ENCODE results near the gene SRRT. TPM values are rescaled to one million over a fixed set of nuclear protein-coding genes. Genes with fewer than 3 reads are reported as not detected.
A peak's percentile ranks its signal among the peaks of the same experiment; 100 is the strongest.

Gene SRRT
- total and polyA plus RNA-seq, 2 of the 4 experiments (the other 2 are of a cell fraction): 41.4 to 93.5 TPM

DNA sequence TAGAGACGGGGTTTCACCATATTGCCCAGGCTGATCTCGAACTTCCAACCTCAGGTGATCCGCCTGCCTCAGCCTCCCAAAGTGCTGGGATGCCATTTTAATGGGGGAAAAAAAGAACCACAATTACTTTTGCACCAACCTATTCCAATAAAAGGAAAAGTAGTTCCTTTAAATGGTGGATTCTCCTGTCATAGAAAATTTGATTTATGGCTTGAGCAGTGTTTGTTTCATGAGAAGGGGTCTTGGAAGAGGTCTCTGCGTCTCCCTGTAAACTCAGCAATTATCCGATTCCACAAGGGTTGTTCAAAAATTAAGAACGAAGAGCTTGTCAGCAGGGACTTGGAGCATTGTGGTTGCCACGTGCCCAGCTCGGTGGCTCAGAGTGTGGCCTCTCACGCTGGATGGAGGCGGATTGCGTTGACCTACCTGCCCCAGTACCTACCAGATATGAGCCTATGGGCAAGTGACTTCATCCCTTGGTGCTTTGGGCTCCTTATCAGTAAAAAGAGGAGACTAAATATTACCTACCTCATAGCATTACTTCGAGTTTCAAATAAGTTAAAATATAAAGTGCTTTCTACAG lies 10.5 kb upstream of the SRRT start:
- peaks cover 4% of the 10 kb centered on the region; the same call in 1 of the 2 replicates for H3K9me1 ChIP-seq (ENCODE audit: insufficient read depth, low read length)
- WGBS, 2 experiments (ENCODE audit: extremely low coverage in 2 of 2, insufficient read length in 1 of 2): 100% methylated on average over 3 of the region's 12 CpGs; no CpG with 5 or more reads in 1 of the 2 experiments
- ChIA-PET CTCF (no interaction called here), POLR2A (ENCODE audit: unreplicated experiment) (no interaction called here)
- no peaks in the 10 kb centered on the region for H3K27me3 ChIP-seq (ENCODE audit: control insufficient read depth, insufficient read depth, low read length)
- H2AK5ac ChIP-seq (ENCODE audit: low read depth, low read length): peak overlapping the region; percentile 60; the same call in 1 of the 2 replicates
- in situ Hi-C loops (cut with MboI; ENCODE audit: low sequenced_read_pairs): loop anchor here (25.0 kb wide), 2 partner anchors 277 to 402 kb away; partner anchors contain the start of genes FBXO24, LRCH4 and SPACDR
- no TSS peak for BruUV-seq (replicated peaks)
- intact Hi-C loops (cut with micrococcal nuclease): no loop called here
- peaks cover 18% of the 10 kb centered on the region for H3K4me1 ChIP-seq (ENCODE audit: control insufficient read depth, insufficient read depth, low read length)
- no peak overlapping the region for H4K8ac ChIP-seq (ENCODE audit: low read depth in 2 of 2, low read length in 2 of 2)
- TF ChIP-seq POLR2A (IDR thresholded peaks at IDR 0.05; ENCODE audit: low read depth, low read length): no peak
- TF ChIP-seq CHD1 (IDR thresholded peaks at IDR 0.05; ENCODE audit: low read depth, low read length): no peak
- TF ChIP-seq, protein P1, sequence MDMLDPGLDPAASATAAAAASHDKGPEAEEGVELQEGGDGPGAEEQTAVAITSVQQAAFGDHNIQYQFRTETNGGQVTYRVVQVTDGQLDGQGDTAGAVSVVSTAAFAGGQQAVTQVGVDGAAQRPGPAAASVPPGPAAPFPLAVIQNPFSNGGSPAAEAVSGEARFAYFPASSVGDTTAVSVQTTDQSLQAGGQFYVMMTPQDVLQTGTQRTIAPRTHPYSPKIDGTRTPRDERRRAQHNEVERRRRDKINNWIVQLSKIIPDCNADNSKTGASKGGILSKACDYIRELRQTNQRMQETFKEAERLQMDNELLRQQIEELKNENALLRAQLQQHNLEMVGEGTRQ (IDR thresholded peaks at IDR 0.05; ENCODE audit: low read depth, low read length): no peak
- no peak for TF ChIP-seq NFE2L2 (IDR thresholded peaks at IDR 0.05; ENCODE audit: low read depth, low read length)
- no peak overlapping the region for H3K27ac ChIP-seq (ENCODE audit: insufficient read depth, low read length)
- no peak overlapping the region for H3K9ac ChIP-seq (ENCODE audit: low read depth, low read length)
- no peak overlapping the region for H4K91ac ChIP-seq (ENCODE audit: insufficient read depth, low read depth, low read length)
- no peak overlapping the region for H3K18ac ChIP-seq (ENCODE audit: low read depth, low read length)
- no peak overlapping the region for H3K4me2 ChIP-seq (ENCODE audit: low read depth, low read length)
- H4K5ac ChIP-seq (ENCODE audit: low read depth, low read length): no peak overlapping the region
- peaks cover 6 to 33% of the 10 kb centered on the region in 2 experiments for H3K79me1 ChIP-seq (ENCODE audit: low read depth in 1 of 2, low read length in 2 of 2)
- H3K36me3 ChIP-seq (ENCODE audit: control insufficient read depth, insufficient read depth, low read length): peaks cover 26% of the 10 kb centered on the region
- H2AFZ ChIP-seq (replicated peaks; ENCODE audit: low read length, poor library complexity): no peak overlapping the region
- no peak overlapping the region for H3K23ac ChIP-seq (ENCODE audit: low read depth, low read length)
- H2BK20ac ChIP-seq (ENCODE audit: low read depth, low read length): no peak overlapping the region
- H2BK120ac ChIP-seq (ENCODE audit: low read depth, low read length): no peak overlapping the region
- no peak overlapping the region for H2BK15ac ChIP-seq (ENCODE audit: low read depth, low read length)
- H3K4ac ChIP-seq (ENCODE audit: low read depth, low read length): no peak overlapping the region
- ATAC-seq (ENCODE audit: low read depth) (no peak), DNase-seq (no peak)
- H3K14ac ChIP-seq (replicated peaks; ENCODE audit: low read depth, low read length): no peak overlapping the region
- 0 out of 2 replicates have a peak, but pooled peaks cover 3% of the 10 kb centered on the region for H4K20me1 ChIP-seq (ENCODE audit: insufficient read depth, low read length)
- no peak overlapping the region for H3K56ac ChIP-seq (ENCODE audit: extremely low read depth, insufficient read depth, low read length)
- dilution Hi-C loops (cut with HindIII; ENCODE audit: low sequenced_read_pairs, unreplicated experiment): no loop called here
- no peaks in the 10 kb centered on the region for H3K9me3 ChIP-seq (ENCODE audit: control insufficient read depth, insufficient read depth, low read length)
- H2AK9ac ChIP-seq (replicated peaks; ENCODE audit: low read depth, low read length, poor library complexity): no peak overlapping the region
- no peak overlapping the region for H2BK5ac ChIP-seq (ENCODE audit: low read depth, low read length, poor library complexity, severe bottlenecking)
- no peak overlapping the region for H3K4me3 ChIP-seq (ENCODE audit: insufficient read depth, low read depth, low read length)
